Measurements from ENCODE around the gene ULBP3. TPM values are rescaled to one million over a fixed set of nuclear protein-coding genes. Genes with fewer than 3 reads are reported as not detected.

Gene ULBP3
- 3.0 and 3.3 TPM in 2 replicates for total RNA-seq
- long read RNA-seq, partial matches to known transcripts = 1 of 5 reads
- long read RNA-seq, other reads (novel, unspliced or antisense) = 0 of 5 reads

DNA sequence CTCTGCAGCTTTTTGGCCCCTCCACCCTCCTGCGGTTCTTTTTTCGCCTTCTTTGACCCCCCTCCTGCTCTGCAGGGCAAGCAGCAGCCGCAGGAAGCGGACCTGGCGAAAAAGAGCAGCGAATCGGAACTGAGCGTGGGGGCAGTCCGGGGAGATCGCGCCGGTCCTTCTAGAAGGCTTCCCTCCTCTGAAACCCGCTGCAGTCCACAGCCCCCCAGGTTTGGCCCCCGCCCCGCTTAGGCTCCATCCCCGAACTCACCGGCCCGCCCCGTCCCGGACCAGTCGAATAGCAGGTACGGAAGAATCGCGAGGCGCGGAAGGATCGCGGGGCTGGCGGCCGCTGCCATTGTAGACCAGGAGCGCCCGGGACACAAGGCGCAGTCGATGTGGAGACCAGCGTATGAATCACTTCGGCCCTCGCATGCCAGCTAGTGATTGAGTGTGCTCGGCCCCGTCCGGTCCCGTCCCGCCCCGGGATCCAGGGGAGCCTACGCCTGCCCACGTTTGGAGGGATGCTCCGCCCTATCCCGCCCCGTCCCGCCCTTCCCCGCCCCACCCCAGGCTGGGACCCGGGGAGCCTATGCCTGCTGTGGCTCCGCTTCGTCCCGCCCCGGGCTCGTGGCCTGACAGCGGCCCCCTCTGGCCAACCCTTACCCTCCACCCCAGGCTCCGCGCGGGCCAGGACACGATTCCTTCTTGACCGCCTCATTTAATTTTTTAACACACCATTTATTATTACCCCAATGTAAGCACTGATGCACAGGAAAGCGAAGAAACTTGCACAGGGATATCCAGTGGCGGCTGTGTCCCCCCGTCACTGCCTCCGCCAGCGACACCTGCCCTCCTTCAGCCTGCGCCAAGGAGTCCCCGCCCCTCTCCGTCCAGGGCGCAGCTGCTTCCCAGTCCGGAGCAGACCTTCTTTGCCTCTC lies at the start of gene ULBP3:
ULBP3 (minus strand) TSS at position 402 of the 929 bp plus-strand sequence; CDS start at position 347, 55 bp downstream.
- Mint-ChIP-seq H3K27me3 (ENCODE audit: unreplicated experiment) (peaks cover 3% of the 10 kb centered on the region), H3K9me3 (ENCODE audit: unreplicated experiment) (no peaks in the 10 kb centered on the region), H3K4me1 (ENCODE audit: unreplicated experiment) (peaks cover 7% of the 10 kb centered on the region), H3K27ac (ENCODE audit: unreplicated experiment) (peak within 1 kb of the TSS; percentile 64), H3K36me3 (ENCODE audit: unreplicated experiment) (peaks cover 4% of the 10 kb centered on the region), H3K4me3 (ENCODE audit: unreplicated experiment) (peak within 1 kb of the TSS; percentile 80)
- TF ChIP-seq, protein P1, sequence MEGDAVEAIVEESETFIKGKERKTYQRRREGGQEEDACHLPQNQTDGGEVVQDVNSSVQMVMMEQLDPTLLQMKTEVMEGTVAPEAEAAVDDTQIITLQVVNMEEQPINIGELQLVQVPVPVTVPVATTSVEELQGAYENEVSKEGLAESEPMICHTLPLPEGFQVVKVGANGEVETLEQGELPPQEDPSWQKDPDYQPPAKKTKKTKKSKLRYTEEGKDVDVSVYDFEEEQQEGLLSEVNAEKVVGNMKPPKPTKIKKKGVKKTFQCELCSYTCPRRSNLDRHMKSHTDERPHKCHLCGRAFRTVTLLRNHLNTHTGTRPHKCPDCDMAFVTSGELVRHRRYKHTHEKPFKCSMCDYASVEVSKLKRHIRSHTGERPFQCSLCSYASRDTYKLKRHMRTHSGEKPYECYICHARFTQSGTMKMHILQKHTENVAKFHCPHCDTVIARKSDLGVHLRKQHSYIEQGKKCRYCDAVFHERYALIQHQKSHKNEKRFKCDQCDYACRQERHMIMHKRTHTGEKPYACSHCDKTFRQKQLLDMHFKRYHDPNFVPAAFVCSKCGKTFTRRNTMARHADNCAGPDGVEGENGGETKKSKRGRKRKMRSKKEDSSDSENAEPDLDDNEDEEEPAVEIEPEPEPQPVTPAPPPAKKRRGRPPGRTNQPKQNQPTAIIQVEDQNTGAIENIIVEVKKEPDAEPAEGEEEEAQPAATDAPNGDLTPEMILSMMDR (IDR thresholded peaks at IDR 0.05) = peak; percentile 57
- peak; percentile 93 for DNase-seq (ENCODE audit: extremely low spot score, unreplicated experiment)

GRCh38 chr6:150118627-150119026 lies 49.7 kb upstream of the ULBP3 start:
- no peaks in the 10 kb centered on the region for H3K9me3 Mint-ChIP-seq (ENCODE audit: unreplicated experiment)

GRCh38 chr6:150118203-150118602 lies 49.3 kb upstream of the ULBP3 start:
- no peak overlapping the region for H3K4me3 Mint-ChIP-seq (ENCODE audit: unreplicated experiment)
- no peak overlapping the region for H3K27ac Mint-ChIP-seq (ENCODE audit: unreplicated experiment)
- no peak for DNase-seq (ENCODE audit: extremely low spot score, unreplicated experiment)
- no peaks in the 10 kb centered on the region for H3K36me3 Mint-ChIP-seq (ENCODE audit: unreplicated experiment)
- no peaks in the 10 kb centered on the region for H3K9me3 Mint-ChIP-seq (ENCODE audit: unreplicated experiment)
- TF ChIP-seq, protein P1 (IDR thresholded peaks at IDR 0.05) = no peak
- H3K27me3 Mint-ChIP-seq (ENCODE audit: unreplicated experiment) = no peaks in the 10 kb centered on the region
- peaks cover 10% of the 10 kb centered on the region for H3K4me1 Mint-ChIP-seq (ENCODE audit: unreplicated experiment)

More at GRCh38 chr6:150118627-150119026, 49.7 kb upstream of the ULBP3 start:
- no peak for DNase-seq (ENCODE audit: extremely low spot score, unreplicated experiment)
- TF ChIP-seq, protein P1 (IDR thresholded peaks at IDR 0.05) = no peak
- H3K4me1 Mint-ChIP-seq (ENCODE audit: unreplicated experiment) = peaks cover 10% of the 10 kb centered on the region
- H3K36me3 Mint-ChIP-seq (ENCODE audit: unreplicated experiment) = no peaks in the 10 kb centered on the region
- no peaks in the 10 kb centered on the region for H3K27me3 Mint-ChIP-seq (ENCODE audit: unreplicated experiment)
- H3K27ac Mint-ChIP-seq (ENCODE audit: unreplicated experiment) = no peak overlapping the region
- H3K4me3 Mint-ChIP-seq (ENCODE audit: unreplicated experiment) = no peak overlapping the region

DNA sequence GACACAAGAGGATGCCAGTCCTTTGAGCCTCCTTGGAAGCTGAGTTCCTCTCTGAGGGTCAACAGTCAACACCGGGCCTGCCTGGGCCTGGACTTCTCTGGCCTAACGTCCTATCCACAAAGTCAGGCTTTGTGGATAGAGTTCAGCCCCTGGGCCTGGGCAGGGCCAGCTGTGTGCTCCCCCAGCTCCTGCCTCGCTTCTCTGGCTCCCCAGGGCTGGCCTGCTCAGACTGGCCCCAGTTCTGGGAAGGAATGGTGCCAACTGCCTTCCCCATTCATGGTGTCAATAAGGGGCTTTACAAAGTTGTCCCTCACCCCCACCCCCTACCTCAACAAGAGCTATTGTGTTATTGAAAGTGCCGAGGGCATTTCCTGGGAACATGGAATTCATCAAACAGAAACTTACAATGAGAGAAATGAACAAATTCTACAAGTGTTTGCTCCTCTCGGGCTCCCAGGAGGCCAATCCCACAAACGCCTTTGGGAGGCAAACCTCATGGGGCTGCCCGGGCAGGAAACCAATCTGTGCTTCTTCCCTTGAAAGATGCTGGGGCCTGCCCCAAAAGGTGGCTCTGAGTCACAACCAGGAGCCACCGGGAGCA lies 47.4 kb upstream of the ULBP3 start:
- TF ChIP-seq, protein P1 (IDR thresholded peaks at IDR 0.05) = no peak
- Mint-ChIP-seq H3K4me3 (ENCODE audit: unreplicated experiment) (no peak overlapping the region), H3K27me3 (ENCODE audit: unreplicated experiment) (peaks cover 5% of the 10 kb centered on the region), H3K27ac (ENCODE audit: unreplicated experiment) (no peak overlapping the region), H3K9me3 (ENCODE audit: unreplicated experiment) (no peaks in the 10 kb centered on the region), H3K4me1 (ENCODE audit: unreplicated experiment) (peaks cover 10% of the 10 kb centered on the region), H3K36me3 (ENCODE audit: unreplicated experiment) (no peaks in the 10 kb centered on the region)
- no peak for DNase-seq (ENCODE audit: extremely low spot score, unreplicated experiment)

DNA sequence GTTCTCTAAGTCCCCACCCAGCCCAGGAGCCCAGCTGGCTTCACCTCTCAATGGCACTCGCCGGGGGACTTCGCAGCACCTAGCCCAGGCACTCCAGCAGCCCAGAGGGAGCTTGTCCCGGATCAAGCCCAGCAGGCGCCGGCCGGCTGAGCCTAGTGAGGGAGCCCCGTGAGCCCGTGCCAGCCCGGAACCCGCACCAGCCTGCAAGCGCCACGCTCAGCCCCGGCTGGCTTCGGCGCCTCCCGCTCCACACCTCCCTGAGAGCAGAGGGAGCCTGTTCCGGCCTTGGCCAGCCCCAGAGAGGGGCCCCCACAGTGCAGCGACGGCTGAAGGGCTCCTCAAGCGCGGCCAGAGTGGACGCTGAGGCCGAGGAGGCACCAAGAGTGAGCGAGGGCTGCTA lies 46.8 kb upstream of the ULBP3 start:
- no peak overlapping the region for H3K4me3 Mint-ChIP-seq (ENCODE audit: unreplicated experiment)
- TF ChIP-seq, protein P1 (IDR thresholded peaks at IDR 0.05) = no peak
- no peaks in the 10 kb centered on the region for H3K9me3 Mint-ChIP-seq (ENCODE audit: unreplicated experiment)
- no peaks in the 10 kb centered on the region for H3K36me3 Mint-ChIP-seq (ENCODE audit: unreplicated experiment)
- H3K27ac Mint-ChIP-seq (ENCODE audit: unreplicated experiment) = no peak overlapping the region
- DNase-seq (ENCODE audit: extremely low spot score, unreplicated experiment) = no peak
- peaks cover 7% of the 10 kb centered on the region for H3K27me3 Mint-ChIP-seq (ENCODE audit: unreplicated experiment)
- peaks cover 10% of the 10 kb centered on the region for H3K4me1 Mint-ChIP-seq (ENCODE audit: unreplicated experiment)

All from osteocyte (in vitro differentiated cells).